22Rv1 (cell line): ENCODE results near the gene SHC1.

Experiments used
- ZFX ChIP-seq: fragments of 450-650 bp; IDR thresholded peaks from 2 replicates; pipeline ENCODE4 v1.6.1; 2017; ENCODE audit warnings: antibody characterized with exemption, borderline replicate concordance
- TF ChIP-seq, protein P1 (sequence below): fragments of 450-650 bp; IDR thresholded peaks from 2 replicates; pipeline ENCODE4 v1.5.1; 2017; ENCODE audit warnings: mild to moderate bottlenecking

DNA sequence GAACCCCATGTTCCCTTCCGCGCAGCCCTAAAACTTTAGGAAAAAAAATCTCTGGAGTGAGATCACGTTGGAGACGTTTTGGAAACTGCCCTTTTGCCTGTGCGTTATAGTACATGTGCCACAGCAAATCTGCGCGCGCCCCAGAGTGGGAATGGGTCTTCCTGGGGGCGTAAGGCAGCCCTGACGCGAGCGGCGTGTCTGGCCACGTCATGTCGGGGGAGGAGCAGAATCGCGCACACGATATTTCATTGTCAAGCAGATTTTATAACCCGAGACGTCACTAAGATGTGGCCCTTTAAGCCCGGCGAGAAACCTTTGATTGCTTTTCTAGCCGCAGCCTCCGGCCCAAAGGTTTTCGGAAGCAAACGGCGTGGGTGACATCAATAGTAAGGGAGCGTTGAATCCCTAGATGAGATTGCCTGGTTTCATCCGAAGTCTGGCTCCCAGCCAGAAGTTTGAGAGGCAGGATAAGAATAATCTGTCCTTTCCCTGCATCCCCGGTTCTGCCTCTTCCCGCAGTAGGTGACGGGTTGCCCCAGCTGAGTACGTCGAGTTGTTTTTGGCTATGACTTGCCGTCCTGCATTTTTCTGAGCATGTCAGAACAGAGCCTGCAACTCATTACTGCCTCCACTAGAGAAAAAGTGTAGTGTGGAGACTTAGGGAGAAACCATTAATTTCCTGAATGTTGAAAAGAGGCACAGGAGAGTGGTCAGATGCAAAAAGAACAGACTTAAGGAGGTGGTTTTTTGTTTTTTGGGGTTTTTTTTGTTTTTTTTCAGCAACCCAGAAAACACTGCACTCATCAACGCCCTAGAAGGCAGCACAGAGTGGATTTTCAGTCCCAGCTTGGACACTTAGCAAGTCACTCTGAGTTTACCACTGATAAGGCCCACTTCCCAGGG lies 33.2 kb downstream of the SHC1 start:
- TF ChIP-seq, protein P1, sequence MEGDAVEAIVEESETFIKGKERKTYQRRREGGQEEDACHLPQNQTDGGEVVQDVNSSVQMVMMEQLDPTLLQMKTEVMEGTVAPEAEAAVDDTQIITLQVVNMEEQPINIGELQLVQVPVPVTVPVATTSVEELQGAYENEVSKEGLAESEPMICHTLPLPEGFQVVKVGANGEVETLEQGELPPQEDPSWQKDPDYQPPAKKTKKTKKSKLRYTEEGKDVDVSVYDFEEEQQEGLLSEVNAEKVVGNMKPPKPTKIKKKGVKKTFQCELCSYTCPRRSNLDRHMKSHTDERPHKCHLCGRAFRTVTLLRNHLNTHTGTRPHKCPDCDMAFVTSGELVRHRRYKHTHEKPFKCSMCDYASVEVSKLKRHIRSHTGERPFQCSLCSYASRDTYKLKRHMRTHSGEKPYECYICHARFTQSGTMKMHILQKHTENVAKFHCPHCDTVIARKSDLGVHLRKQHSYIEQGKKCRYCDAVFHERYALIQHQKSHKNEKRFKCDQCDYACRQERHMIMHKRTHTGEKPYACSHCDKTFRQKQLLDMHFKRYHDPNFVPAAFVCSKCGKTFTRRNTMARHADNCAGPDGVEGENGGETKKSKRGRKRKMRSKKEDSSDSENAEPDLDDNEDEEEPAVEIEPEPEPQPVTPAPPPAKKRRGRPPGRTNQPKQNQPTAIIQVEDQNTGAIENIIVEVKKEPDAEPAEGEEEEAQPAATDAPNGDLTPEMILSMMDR, result peak; percentile 32; the same call in 1 of the 2 replicates
- no peak for TF ChIP-seq ZFX
